Mammary epithelial cell (primary cell): Measurements from ENCODE around the gene SLC23A2.

Experiments used
- CTCF ChIP-seq, 2 donors: IDR thresholded peaks in 1 of 2; conservative IDR thresholded peaks in 1 of 2; 2 replicates each; pipeline ENCODE4 v1.5.1; 2011 to 2012; ENCODE audit warnings: inconsistent platforms in 2 of 2, low read length in 2 of 2, mild to moderate bottlenecking in 2 of 2, control low read depth in 1 of 2, low read depth in 1 of 2; ENCODE audit not compliant: insufficient read depth in 1 of 2; ENCODE audit errors: extremely low read depth in 1 of 2
- EZH2 ChIP-seq: IDR thresholded peaks from 2 replicates; pipeline ENCODE4 v1.6.1; 2012; ENCODE audit warnings: low read length, inconsistent platforms, borderline replicate concordance

GRCh38 chr20:5033566-5033965 lies 32.3 kb upstream of the SLC23A2 start:
- TF ChIP-seq CTCF (conservative IDR thresholded peaks at IDR 0.05 in 1 of 2, IDR thresholded peaks at IDR 0.05 in 1 of 2; ENCODE audit: extremely low read depth in 1 of 2, insufficient read depth in 1 of 2, low read depth in 1 of 2, low read length in 2 of 2) (no peak), EZH2 (no peak)
